HG03442 (cell line): Measurements from ENCODE around the gene NHP2.
"Not testable (repeated sequence)": the region's sequence is repeated elsewhere in the genome, so short reads cannot be mapped to it uniquely, and the experiment has no call there.

Experiments used
- ATAC-seq: cut with Tn5 transposase; IDR thresholded peaks from one replicate; pipeline ENCODE4 v1.9.1; 2021; ENCODE audit warnings: mild to moderate bottlenecking, moderate library complexity; ENCODE audit not compliant: unreplicated experiment

The NHP2 gene

DNA sequence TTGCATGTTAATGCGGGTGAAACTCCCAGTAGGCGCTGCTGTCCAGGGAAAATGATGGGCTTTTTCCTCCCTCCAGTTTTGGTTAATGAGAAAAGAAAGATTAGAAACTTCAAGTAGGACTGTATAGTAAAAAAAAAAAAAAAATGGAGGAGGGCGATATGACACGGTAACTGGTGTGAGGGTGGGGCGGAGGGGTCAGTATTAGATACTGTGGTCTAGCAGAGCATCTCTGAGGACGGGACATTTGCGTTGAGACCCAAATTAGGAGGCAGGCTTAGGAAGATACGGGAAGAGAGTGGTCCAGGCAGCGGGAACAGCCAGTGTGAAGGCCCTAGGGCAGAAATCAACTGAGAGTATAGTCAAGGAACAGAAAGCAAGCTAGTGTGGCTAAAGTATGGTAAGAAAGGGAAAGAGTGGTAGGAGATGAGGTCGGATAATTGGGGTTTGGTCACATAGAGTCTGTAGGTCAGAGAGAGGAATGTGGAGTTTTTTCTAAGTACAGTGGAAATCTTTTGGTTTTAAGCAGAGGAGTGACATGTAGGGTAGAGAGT lies 22.2 kb downstream of the NHP2 start:
- no peak for ATAC-seq

GRCh38 chr5:178130576-178131445 lies 22.9 kb downstream of the NHP2 start, which contains the start of gene RMND5B:
Gene RMND5B (plus strand): TSS chr5:178131014. CDS start chr5:178138120, 7,106 bp downstream.
- ATAC-seq, result peak; percentile 80

GRCh38 chr5:178130234-178130575 lies 23.5 kb downstream of the NHP2 start:
- ATAC-seq, result not testable (repeated sequence)

DNA sequence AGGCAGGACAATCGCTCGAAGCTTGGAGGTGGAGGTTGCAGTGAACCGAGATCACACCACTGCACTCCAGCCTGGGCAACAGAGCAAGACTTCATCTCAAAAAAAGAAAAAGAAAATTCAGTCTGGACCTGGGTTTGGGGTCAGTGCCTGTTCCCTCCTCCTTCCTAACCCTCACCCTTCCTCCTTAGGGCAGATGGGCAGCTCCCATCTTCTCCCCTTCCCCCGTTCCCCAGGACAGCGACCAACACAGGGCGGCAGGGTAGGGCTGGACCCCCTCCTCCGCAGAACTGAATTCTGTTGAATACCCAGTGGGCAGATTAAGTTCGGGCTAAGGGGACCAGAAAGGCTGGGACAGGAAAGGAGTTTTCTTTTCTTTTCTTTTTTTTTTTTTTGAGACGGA lies 24.4 kb downstream of the NHP2 start:
- ATAC-seq, result no peak

GRCh38 chr5:178127300-178128009 lies 26.2 kb downstream of the NHP2 start:
- not testable (repeated sequence) for ATAC-seq

GRCh38 chr5:178126556-178126955 lies 27.1 kb downstream of the NHP2 start:
- no peak for ATAC-seq

- no peak for ATAC-seq
Observed at GRCh38 chr5:178125253-178125906, 28.3 kb downstream of the NHP2 start.

- ATAC-seq, result no peak
Observed at GRCh38 chr5:178123966-178124925, 29.4 kb downstream of the NHP2 start.

GRCh38 chr5:178123094-178123965 lies 30.4 kb downstream of the NHP2 start:
- ATAC-seq, result no peak

GRCh38 chr5:178122346-178122745 lies 31.3 kb downstream of the NHP2 start:
- ATAC-seq, result no peak

- no peak for ATAC-seq
Observed at GRCh38 chr5:178121391-178122276, 32.1 kb downstream of the NHP2 start.

DNA sequence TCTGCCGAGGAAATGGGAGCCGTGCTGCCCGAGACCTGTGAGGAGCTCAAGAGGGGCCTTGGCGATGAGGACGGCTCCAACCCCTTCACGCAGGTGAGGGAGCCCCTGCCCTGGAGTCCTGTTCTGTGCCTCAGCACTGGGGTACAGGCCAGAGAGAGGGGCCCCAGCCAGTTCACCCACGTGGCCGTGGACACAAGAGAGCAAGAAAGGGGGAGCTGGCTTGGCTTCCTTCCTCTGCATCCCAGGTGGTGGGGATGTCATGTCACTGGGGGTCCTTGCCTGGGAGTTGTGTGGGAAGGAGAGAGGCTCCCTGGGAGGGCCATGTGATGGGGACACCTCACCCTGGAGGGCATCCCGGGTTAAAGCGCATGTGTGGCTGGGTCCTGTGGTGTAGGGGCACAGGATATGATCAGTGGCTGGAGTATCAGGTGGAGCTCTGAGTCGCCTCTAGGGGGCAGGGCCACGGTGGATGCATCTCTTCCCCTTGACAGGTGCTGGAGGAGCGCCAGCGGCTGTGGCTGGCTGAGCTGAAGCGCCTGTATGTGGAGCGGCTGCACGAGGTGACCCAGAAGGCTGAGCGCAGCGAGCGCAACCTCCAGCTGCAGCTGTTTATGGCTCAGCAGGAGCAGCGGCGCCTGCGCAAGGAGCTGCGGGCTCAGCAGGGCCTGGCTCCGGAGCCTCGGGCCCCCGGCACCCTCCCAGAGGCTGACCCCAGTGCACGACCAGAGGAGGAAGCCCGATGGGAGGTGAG lies 32.9 kb downstream of the NHP2 start:
- ATAC-seq, result peak; percentile 73

- no peak for ATAC-seq
Observed at GRCh38 chr5:178119915-178120606, 33.6 kb downstream of the NHP2 start.

DNA sequence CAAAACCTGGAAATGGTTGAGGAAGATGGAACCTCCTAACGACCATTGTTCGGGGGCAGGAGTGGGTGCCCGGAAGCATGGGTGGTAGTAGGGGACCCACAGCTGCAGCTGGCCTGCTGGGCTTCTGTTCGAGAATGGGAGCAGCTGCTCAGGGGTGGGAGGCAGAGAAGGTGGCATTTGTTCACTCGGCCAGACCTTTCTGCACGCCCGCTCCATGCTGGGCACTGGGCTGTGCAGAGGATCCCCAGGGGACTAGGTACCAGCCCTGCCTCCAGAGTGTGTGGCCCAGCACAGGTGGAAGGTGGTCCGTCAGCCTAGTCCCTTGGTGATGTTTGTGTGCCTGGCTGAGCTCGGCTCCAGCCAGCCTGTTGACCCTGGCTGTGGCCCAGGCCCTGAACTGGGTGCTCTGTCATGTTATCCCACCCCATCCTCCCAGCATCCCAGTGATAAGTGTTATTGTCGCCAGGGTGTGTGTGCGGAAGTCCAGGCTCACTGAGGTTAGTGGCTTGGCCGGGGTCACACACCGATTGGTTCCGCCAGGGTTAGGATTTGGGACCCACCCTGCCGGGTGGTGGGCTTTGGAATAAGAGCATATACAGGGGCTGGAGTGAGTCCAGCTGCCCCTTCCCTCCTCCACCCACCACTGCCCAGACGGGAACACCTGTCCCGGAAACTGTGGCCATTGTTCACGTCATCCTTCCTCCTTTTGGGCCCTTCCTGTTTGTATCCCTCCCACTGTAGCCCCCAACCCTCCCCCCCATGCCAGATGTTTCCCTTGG lies 35.6 kb downstream of the NHP2 start:
- ATAC-seq, result no peak

GRCh38 chr5:178116143-178116885 lies 37.4 kb downstream of the NHP2 start:
- ATAC-seq, result peak; percentile 23

- no peak for ATAC-seq
Observed at GRCh38 chr5:178115814-178116142, 37.9 kb downstream of the NHP2 start.
